Ecto neural progenitor cell (in vitro differentiated cells): ENCODE results near the gene MMP10.

Experiments
- DNase-seq: peaks from one replicate; pipeline ENCODE4 v3.0.0-alpha.2; 2018; ENCODE audit warnings: low spot score

The MMP10 gene

DNA sequence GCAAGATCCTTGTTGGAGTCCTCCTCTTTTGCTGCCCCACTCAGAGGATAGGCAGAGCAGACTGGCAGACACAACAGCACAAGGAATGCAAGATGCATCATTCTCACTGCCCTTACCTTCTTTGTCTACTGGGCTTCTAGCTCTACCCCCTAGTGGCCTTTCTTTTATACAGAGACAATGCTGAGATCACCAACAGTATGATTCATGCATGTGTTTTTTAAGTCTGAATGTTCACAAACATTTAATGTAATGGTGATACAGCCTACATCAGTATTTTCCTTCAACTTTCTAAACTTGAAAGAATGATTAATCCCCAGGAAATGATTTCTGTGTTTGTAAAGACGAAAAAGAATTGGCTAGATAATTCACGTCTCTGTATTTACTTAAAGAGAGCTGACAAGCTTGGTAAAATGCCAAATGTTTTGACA, at the start of gene MMP10:
TSS of gene MMP10 (minus strand) at position 138 of the 428 bp plus-strand sequence. CDS start at position 101, 37 bp downstream.
- DNase-seq = no peak

GRCh38 chr11:102829316-102830000, 49.0 kb upstream of the MMP10 start:
- no peak for DNase-seq

DNA sequence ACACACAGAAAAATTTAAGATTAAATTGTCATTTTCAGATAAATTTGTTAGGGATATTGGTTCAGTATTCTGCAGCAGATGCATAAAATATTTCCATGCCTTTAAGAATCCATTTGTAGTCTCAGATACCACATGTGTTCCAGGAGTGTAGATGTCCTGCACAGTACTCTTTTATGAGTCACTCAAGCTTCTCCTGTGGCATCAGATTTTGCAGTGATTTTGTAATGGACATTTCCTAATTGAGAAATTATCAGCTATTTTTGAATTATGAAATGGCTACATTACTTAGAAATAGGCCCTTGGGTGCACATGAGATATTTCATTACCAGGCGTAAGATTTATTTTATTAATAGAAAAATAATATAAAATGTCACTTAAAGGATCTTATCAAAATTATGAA, 44.1 kb upstream of the MMP10 start:
- no peak for DNase-seq

- DNase-seq = no peak
Measured at GRCh38 chr11:102819491-102819890, 39.1 kb upstream of the MMP10 start.

DNA sequence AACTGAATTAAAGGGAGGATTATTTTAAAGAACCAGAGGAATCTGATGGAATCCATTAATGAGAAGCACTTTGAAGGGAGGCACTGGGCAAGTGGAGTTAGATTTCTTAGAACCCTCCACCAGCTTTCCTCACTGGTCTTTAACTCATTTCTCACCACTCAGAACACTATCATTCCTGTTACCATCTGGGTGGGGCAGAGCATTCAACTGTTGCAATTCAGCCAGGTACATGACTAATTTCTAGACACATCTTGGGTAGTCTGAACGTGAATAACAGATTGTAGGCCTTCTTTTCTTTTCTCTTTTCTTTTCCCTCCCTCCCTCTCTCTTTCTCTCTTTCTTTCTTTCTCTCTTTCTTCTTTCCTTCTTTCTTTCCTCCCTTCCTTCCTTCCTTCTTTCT, 33.1 kb upstream of the MMP10 start:
- DNase-seq = no peak

DNA sequence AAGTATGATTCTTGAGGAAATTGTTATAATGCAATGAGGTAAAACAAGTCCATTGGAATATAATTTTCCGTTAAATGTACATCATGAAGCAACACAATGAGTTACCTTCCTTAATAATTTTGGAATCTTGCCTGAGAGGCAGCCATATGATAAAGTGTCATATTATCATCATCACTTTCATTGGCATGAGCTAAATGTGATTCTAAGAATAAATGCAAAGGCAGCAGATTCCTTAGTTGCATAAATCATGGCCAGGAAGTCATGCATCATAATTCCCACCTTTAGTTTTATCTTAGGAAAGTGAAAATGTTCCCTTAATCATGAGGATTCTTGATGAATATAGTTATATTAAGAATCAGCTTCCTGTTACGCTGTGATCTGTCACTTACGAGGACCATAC, 31.8 kb upstream of the MMP10 start:
- DNase-seq = no peak

- DNase-seq = no peak
Measured at GRCh38 chr11:102810950-102811660, 30.7 kb upstream of the MMP10 start.

- no peak for DNase-seq
Measured at GRCh38 chr11:102809971-102810370, 29.5 kb upstream of the MMP10 start.

DNA sequence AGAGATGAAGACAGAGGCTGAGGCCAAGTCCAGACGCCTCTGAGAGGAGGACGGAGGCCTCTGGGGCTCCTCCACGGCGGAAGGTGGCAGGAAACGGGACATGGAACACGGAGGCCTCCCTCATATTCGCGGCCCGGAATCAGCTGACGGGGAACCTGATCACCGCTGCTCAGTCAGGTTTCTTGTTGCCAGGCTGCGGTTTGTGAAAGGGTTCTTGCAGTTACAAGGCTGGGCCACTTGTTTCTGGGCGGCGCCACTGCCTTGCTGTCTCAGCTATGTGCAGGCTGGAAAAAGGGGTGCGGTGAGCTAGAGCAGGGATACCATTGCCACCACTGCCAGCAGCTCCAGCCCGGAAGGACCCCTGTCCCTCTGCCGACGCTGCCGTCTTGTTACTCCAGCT, 27.5 kb upstream of the MMP10 start:
- peak; percentile 72 for DNase-seq

DNA sequence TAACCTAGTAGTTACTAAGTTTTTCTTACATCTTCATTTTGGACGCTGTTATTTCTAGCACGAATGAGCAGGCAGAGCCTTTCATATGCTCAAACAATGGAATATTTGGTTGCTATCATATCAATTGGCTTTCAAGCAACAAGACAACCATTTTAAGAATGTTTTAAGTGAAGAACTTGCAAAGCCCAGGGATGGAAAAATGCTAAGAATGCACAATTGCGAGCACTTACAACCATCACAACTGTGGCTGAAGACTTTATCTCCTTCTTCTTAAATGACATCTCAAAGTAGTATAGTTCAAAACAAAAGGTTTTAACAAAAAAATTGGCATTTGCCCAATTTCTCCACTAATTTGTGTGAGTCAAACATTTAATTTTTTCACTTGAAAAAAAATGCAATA, 25.9 kb upstream of the MMP10 start:
- DNase-seq = no peak

DNA sequence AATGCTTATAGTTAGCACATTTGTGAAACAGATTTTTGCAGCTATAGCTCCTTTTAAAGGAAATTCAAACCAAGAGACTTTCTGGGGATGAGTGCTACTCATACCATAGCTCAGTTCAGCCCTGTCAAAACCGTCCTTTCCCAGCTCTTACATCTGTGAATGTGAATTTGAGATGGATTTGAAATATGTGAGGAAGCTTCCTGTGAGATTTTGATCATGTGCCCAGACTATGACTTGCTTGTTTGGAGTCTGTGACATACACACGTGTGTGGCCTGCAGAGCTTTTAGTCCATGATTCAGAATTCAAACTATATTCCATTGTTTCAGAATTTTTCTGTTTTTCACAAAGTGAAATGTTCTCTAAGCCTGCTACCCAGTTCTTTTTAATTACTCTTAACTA, 21.9 kb upstream of the MMP10 start:
- no peak for DNase-seq

DNA sequence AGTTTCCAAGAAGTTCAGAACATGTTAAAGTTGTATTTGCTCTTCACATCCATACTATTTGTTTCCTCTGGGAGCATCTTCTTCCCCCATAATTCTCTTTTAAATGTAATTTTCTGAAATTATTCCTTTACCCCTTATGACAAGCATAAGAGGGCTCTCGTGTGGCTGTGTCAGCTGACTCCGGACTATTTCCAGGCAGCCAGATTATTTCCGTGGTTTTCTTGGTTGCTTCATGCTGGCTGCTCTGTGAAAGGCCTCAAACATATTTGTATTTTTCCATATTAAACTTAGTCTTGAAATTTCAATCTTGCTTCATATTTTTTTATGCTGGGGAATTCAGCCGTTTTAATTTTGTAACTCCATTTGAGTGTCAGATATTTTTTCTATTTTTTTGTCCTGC, 20.3 kb upstream of the MMP10 start:
- DNase-seq = no peak

GRCh38 chr11:102799681-102800340, 19.4 kb upstream of the MMP10 start:
- DNase-seq = no peak

- no peak for DNase-seq
Measured at GRCh38 chr11:102798012-102798746, 17.8 kb upstream of the MMP10 start, which contains the start of gene MMP1. TSS of gene MMP1 (minus strand) at chr11:102798160. CDS start at chr11:102798092, 68 bp downstream.

GRCh38 chr11:102794382-102794781, 14.0 kb upstream of the MMP10 start:
- DNase-seq = peak; percentile 50

- DNase-seq = no peak
Measured at GRCh38 chr11:102793677-102794290, 13.4 kb upstream of the MMP10 start.

- no peak for DNase-seq
Measured at GRCh38 chr11:102792604-102793003, 12.2 kb upstream of the MMP10 start.

- DNase-seq = no peak
Measured at GRCh38 chr11:102791271-102792036, 11.0 kb upstream of the MMP10 start.

DNA sequence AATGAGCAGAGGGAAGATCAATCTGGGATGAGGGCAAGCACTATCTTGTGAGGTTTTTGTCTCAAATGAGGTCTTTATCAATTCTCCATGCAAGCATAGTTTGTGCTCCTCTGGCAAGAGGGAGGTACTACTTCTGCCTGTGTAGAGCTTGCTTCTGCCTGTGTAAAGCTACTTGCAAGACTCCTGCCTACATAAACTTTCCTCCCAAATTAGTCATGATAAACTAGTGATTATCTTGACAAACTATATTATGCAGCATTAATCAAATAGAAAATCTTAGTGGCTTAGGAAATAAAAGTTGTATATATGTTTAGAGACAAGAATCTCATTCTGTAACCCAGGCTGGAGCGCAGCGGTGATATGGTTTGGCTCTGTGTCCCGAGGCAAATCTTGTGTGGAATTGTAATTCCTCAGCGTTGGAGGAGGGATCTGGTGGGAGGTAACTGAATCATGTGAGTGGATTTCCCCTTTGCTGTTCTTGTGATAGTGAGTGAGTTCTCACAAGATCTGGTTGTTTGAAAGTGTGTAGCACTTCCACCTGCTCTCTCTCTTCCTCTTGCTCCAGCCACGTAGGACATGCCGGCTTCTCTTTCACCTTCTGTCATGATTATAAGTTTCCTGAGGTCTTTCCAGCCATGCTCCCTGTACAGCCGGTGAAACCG, 8.0 kb upstream of the MMP10 start:
- DNase-seq = no peak

DNA sequence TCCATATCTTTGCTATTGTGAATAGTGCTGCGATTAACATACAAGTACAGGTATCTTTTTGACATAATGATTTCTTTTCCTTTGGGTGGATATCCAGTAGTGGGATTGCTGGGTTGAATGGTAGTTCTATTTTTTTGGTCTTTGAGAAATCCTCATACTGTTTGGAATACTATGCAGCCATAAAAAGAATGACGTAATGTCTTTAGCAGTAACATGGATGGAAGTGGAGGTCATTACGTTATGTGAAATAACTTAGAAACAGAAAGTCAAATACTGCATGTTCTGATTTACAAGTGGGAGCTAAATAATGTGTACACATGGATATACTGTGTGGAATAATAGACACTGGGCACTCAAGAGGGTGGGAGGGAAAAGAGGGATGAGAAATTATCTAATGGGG, 4.0 kb upstream of the MMP10 start:
- no peak for DNase-seq

- DNase-seq = no peak
Measured at GRCh38 chr11:102783720-102784119, 3.3 kb upstream of the MMP10 start.
